Stimulated activated CD4-positive, alpha-beta T cell treated with anti-CD3 and anti-CD28 coated beads, Interleukin-12 subunit alpha, Interleukin-12 subunit beta, amount 100 ng/mL, for 24 hours (primary cell): ENCODE data around the gene GRIN3A.
"Not testable (repeated sequence)": the region's sequence is repeated elsewhere in the genome, so short reads cannot be mapped to it uniquely, and the experiment has no call there.

ENCODE experiments used
- DNase-seq, 2 experiments: peaks; one replicate each; pipeline ENCODE4 v3.0.0-alpha.2; 2020; ENCODE audit warnings: low read depth in 2 of 2

Gene GRIN3A

DNA sequence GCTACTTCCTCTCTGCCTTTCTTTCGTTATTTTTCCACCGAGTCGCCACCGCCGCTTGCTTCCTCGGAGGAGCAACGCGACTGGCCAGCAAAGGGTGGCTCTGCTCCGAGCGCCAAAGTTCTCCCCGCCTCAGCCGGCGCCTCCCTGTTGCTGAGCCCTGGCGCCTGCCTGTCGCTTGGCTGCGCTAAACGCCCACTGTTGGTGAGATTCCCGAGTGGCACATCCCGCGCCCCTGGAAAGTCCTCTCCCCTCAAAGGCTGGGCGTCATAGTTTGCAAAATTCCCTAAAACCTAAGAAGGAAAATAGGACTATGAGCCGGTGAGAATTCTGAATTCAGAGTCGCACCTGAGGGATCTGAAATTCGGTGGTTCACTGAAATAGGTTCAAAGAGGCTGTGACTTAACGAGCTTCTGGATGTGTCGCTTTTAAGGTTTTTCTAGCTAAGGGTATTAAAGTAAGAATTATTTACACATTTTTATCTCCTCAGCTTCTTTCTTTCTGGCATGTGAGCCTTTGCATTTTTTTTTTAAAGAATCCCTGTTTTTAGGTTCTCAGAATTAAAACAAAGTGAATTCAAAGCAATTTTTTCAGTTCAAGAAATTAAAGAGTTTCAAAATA is at the start of gene GRIN3A:
Gene GRIN3A, minus strand, starts transcription at position 82 of the 618 bp plus-strand sequence. CDS start 668 bp downstream, outside the sequence.
- no peak for DNase-seq

GRCh38 chr9:101787891-101788290 is 49.4 kb upstream of the GRIN3A start:
- DNase-seq, result no peak

DNA sequence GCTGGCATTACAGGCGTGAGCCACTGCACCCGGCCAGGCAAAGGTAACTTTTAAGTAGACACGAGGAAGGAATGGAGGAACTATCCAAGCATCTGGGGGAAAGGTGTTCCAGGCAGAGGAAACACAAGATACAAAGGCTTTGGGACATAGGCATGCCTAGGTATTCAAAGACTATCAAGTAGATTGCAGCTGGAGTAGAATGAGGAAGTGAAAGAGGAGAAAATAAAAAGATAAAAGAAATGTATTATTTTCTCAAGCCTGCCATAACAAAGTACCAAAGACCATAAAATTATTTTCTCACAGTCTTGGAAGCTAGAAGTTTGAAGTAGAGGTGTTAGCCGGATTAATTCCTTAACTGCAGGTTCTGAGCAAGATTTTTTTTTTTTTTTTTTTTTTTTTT is 39.9 kb upstream of the GRIN3A start:
- DNase-seq, result no peak

- no peak for DNase-seq
Measured at GRCh38 chr9:101764472-101764871, 26.0 kb upstream of the GRIN3A start.

GRCh38 chr9:101758304-101758930 is 20.0 kb upstream of the GRIN3A start:
- DNase-seq, result no peak

DNA sequence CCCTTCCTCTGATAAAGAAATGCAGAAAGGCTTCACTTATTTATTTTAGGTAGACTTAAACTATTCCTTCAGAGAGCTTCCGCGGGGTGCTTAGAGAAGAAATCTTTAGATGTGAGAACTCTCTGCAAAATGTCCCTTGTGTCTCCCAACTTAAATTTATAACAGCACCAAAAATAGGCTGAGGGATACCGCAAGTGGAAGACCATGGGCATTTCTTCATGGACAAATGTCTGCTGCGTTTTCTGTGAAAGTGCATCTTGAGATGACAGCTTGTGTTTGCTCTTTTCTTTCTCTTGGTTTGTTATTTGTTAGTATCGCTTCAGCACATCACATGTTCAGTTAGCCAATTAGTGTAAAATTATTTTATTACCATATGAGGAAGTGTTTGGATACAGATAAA is 15.3 kb upstream of the GRIN3A start:
- no peak for DNase-seq

DNA sequence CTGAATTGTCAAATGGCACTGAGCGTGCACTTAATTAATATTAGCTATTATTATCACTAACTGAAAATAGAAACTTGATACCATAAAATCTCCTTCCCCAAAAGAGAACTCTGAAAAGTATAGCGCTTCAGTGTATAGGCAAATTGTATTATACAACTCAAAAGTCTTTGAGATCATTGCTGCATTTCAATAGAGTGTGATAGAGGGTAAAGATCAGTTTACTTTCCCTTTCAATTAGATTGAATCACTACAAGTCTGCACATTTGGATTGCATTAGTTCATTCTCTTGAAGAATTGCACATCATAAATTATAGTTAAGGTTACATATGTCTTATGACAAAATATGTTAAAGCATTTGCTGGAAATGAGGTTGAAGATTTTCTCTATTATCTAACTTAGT is 13.4 kb upstream of the GRIN3A start:
- DNase-seq, result no peak

GRCh38 chr9:101739311-101739710 is 864 bp upstream of the GRIN3A start:
- DNase-seq, result no peak

DNA sequence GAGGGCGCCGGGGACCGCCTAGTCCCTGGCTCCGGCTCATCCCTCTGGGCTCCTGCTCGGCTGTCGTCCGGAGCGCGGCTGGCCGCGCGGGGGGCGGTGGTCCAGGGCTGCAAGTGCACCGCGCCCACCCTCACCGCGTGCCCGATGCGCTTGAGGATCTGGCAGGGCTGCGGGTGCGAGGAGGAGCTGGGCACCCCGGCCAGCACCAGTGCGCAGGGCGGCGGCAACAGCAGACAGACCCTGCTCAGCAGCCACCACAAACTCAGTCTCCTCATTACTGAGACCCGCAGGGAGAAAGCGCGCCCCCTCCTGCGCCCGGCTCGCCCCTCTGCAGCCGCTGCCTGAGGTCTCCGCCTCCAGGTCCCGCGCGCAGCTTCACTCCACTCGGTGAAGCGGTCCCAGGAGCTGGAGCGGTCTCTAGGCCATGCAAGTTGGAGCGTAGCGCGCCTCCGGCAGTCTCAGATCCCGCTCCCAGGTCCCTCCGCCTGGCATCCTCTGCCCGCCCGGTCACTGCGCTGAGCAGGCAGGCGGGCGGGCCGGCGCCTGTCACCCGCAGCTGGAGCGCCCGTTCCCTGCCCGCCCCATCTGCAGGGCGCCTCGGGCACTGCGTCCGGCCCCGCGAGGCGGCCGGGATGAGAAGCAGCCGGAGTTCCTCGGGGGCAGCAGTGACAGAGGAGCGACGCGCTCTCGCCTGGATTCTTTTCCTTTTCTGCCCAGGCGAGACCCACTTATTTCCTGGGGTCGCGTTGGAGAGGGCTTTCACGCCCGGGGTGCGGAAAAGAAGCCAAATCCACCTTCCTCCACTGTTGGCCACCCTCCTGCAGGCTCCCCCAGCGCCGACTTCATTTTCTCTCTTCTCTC is 512 bp downstream of the GRIN3A start:
- no peak for DNase-seq

- DNase-seq, result no peak
Measured at GRCh38 chr9:101737165-101737704, 1.2 kb downstream of the GRIN3A start.

GRCh38 chr9:101736717-101737116 is 1.7 kb downstream of the GRIN3A start:
- no peak for DNase-seq

GRCh38 chr9:101731429-101731828 is 7.0 kb downstream of the GRIN3A start:
- no peak for DNase-seq

DNA sequence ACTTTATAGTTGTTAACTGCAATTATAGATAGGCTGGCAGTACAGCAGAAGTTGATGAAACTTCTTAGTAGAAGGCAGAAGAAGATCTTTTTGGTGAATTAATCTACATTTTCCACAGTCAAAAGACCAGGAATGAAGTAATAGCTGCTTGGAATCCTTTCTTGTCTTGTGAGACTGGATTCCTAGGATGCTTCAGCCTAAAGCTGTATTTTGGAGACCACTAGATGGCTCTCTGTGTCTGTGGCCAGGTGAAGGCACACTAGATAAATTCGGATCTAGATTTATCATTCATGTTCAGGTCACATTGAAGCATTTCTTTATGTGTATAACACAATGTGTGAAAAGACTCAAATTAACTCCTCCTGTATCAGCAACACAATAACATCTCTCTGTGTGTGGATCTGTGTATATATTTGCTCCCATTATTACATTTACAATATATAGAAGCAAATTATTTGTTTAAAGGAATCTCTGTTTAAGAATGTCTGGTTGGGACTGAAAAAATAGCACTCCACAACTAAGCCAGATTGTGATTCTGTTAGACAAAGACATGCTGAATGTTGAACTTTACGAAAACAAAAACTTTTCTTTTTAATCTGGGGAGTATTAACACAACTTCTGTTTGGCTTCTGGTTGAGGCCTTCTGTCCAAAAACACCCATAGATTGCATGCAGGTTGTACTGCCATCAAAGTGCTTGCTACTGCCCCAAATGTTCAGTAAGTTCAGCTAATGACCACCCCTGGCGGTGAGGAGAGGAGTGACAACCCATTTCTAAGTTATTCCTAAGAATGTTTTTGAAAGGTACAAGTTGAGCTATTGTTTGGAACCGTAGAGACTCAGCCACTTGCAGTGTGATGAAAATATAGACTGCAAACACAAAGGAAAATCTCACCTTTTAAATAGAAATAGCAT is 10.6 kb downstream of the GRIN3A start:
- DNase-seq, result no peak

- not testable (repeated sequence) for DNase-seq
Measured at GRCh38 chr9:101724271-101724670, 14.2 kb downstream of the GRIN3A start.

GRCh38 chr9:101718192-101718591 is 20.3 kb downstream of the GRIN3A start:
- no peak for DNase-seq

- DNase-seq, result no peak
Measured at GRCh38 chr9:101716629-101717028, 21.8 kb downstream of the GRIN3A start.

GRCh38 chr9:101711330-101711941 is 27.0 kb downstream of the GRIN3A start:
- DNase-seq, result peak in 1 of 2 experiments; percentile 11

- DNase-seq, result no peak
Measured at GRCh38 chr9:101708855-101709254, 29.6 kb downstream of the GRIN3A start.

DNA sequence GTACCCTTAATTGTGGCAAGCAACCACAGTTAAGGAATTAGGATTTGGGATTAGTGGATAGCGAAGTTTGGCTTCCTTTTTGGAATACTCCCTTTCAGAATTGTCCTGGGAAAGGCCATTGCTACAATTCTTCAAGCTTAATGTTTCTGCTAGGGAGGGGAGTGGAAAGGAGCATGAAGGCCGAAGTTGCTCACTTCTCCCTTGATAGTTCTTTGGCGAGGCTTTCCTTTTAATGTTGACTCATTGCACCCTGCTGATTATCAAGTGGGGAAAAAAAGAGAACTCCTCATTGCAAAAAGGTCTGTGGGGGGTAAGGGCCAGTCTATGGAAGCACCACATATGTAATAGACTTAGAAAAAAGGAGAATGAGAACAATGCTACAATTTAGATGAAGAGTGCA is 30.7 kb downstream of the GRIN3A start:
- no peak for DNase-seq

- no peak for DNase-seq
Measured at GRCh38 chr9:101706997-101707396, 31.4 kb downstream of the GRIN3A start.

GRCh38 chr9:101706261-101706798 is 32.1 kb downstream of the GRIN3A start:
- DNase-seq, result no peak
